HG03575 (cell line): Measurements from ENCODE around the gene GRIN1.

ENCODE experiments used
- ATAC-seq: cut with Tn5 transposase; IDR thresholded peaks from one replicate; pipeline ENCODE4 v1.9.1; 2021; ENCODE audit not compliant: unreplicated experiment, insufficient number of reproducible peaks, low FRiP score; ENCODE audit errors: extremely low read depth

Gene GRIN1

DNA sequence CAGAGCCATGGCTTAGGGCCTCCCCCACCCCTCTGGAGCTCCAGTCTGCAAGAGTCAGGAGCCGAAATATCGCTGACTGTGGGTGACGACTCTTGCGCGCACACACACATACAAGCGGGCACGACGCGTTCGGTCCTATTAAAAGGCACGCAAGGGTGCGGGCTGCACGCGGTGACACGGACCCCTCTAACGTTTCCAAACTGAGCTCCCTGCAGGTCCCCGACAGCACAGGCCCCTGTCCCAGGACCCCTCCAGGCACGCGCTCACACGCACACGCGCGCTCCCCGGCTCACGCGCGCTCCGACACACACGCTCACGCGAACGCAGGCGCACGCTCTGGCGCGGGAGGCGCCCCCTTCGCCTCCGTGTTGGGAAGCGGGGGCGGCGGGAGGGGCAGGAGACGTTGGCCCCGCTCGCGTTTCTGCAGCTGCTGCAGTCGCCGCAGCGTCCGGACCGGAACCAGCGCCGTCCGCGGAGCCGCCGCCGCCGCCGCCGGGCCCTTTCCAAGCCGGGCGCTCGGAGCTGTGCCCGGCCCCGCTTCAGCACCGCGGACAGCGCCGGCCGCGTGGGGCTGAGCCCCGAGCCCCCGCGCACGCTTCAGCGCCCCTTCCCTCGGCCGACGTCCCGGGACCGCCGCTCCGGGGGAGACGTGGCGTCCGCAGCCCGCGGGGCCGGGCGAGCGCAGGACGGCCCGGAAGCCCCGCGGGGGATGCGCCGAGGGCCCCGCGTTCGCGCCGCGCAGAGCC, at the start of gene GRIN1:
Gene GRIN1 (plus strand): TSS at position 433 of the 746 bp plus-strand sequence. CDS start 333 bp downstream, outside the sequence.
- ATAC-seq: no peak

DNA sequence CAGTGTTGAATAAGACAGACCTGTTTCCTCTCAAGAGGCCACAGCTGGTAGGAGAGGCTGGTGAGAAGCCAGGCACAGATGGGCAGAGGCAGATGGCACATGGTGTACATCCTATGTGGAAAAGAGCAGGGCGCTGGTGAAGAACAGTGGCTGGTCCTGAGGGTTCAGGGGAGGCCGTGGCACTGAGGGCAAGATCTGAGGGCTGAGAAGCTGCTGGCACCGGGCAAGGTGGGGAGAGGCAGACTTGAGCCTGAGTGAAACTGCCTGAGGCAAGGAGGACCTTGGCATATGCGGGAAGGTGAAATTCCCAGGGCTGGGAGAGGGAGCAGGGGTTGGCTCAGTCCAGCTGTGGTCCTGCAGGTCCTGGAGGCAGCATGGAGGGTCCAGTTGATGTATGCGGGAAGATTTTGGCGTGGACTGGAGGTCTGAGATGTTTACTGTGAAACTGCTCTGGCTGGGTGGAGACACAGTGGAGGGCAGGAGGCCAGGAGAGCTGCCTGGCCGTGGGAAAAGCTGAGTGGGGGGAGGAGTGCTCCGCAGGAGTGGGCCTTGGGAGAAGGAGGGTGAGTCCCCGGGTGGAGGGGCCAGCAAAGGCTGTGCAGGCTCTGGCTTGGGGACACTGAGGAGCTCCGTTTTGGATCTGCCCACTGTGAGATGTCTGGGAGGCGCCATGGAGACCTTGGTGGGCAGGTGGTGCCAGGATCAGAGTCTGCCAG, 49.6 kb upstream of the GRIN1 start:
- no peak for ATAC-seq

- no peak for ATAC-seq
Measured at GRCh38 chr9:137095664-137096517, 43.1 kb upstream of the GRIN1 start.

GRCh38 chr9:137096785-137097546, 42.0 kb upstream of the GRIN1 start:
- no peak for ATAC-seq

GRCh38 chr9:137097761-137098462, 41.0 kb upstream of the GRIN1 start:
- ATAC-seq: no peak

DNA sequence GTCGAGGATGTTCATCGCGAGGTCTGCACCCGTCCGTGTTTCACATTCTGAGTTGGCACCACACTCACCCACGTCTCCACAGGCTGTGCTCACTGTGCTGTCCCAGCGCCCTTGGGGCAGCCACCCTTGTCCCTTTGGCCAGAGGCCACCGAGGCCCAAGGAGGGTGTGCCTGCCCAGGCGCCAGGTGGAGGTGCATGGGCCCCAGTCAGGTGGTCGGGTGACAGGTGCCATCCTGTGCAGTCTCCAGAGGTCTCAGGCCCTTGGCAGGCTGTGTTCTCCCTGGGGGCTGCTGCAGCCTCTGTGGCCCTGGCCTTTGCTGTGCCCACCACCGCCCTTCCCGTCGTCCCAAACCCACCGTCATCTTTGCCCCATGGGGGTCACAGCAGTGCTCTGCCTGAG, 39.7 kb upstream of the GRIN1 start:
- ATAC-seq: no peak

GRCh38 chr9:137103206-137103999, 35.6 kb upstream of the GRIN1 start:
- ATAC-seq: no peak

- ATAC-seq: no peak
Measured at GRCh38 chr9:137105814-137106661, 32.9 kb upstream of the GRIN1 start.

DNA sequence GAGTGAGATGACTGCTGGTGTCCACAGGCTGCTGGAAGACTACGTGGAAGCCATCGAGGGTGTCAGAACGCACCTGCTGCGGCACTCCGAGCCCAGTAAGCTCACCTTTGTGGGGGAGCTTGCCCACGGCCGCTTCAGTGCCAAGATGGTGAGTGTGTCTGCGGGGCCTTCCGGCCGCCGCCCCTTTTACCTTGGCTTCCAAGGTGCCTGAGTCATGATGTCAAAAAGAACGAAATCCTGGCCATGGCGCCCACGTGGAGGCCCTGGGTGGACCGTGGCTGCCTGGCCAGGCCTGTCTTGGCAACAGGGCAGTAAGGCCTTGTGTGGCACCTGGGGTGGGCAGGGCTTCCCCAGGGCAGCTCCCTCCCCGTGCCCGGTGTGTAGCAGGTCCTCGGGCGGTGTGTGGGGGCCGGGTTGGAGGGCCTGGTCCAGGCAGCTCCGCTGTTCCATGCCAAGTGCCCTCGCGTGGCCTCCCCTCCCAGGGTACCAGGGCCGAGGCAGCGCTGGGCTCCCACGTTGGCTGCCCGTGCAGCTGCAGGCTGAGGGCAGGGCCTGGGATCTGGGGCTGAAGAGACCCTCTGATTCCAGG, 32.2 kb upstream of the GRIN1 start:
- ATAC-seq: no peak

GRCh38 chr9:137107312-137107921, 31.5 kb upstream of the GRIN1 start:
- ATAC-seq: no peak

DNA sequence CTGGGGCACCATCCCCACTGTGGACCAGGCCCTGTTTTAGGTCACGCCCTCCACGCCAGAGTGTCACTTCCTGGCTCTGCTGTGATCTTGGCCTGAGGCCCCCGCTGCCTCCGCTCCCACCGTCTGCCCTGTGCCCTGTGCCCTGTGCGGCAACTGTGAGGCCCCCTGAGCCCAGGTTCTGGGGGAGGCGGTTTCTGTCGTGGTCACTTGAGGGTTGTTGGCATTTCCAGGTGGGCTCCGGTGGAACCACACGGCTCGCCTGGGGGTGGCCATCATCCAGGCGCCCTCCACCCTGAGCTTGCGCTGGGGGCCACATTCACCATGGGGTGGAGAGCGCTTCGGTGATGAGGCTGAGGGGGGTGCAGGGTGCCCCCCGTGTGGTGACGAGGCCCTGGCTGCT, 31.0 kb upstream of the GRIN1 start:
- no peak for ATAC-seq

DNA sequence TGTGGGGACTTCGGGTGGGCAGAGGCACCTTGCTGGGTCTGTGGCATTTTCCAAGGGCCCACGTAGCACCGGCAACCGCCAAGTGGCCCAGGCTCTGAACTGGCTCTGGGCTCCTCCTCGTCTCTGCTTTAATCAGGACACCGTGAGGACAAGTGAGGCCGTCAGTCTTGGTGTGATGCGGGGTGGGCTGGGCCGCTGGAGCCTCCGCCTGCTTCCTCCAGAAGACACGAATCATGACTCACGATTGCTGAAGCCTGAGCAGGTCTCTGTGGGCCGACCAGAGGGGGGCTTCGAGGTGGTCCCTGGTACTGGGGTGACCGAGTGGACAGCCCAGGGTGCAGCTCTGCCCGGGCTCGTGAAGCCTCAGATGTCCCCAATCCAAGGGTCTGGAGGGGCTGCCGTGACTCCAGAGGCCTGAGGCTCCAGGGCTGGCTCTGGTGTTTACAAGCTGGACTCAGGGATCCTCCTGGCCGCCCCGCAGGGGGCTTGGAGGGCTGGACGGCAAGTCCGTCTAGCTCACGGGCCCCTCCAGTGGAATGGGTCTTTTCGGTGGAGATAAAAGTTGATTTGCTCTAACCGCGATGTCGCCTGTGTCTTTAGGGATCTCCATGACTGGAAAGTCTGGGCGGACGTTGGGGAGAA, 30.2 kb upstream of the GRIN1 start:
- ATAC-seq: no peak

GRCh38 chr9:137109250-137110146, 29.5 kb upstream of the GRIN1 start:
- ATAC-seq: no peak

DNA sequence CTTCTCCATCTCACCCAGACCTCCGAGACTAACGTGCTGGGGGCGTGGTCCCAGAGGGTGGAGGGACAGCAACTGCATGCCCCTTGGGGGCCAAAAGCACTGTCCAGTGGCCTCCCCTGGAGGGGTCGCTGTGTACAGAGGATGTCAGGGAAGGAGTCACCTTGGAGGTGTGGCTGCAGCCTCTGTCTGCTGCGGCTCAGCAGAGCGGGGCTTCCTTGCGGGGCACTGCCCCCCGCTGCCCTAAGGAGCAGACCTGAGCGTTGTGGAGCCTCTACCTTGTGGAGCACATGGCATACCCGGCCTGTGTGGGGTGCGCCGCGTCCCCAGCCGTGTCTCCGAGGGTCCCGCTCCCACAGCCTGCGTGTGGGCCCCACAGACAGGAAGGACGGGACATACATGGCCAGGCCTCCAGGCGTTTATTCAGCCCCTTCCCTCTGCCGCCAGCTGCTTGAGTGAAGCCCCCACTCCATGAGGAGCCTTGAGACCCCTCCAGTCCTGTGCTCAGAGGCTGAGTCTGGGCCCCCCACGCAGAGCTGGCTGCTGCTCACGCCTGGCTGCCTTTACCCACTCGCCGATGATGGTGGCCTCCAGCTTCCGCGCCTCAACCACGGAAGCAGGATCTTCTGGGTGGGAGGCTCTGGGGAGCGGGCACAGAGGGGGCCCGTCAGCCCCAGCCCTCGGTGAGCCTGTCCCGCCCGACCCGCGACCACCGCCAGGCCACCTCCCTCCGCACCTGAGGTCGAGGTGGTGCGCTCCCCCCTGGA, 28.6 kb upstream of the GRIN1 start:
- no peak for ATAC-seq
